ENCODE results near the gene C2CD3. TPM values are rescaled to one million over a fixed set of nuclear protein-coding genes. Genes with fewer than 3 reads are reported as not detected.
"Not testable (repeated sequence)": the region's sequence is repeated elsewhere in the genome, so short reads cannot be mapped to it uniquely, and the experiment has no call there.

Gene C2CD3
- total RNA-seq, 1 donor from 2014 or later, result 13.8 TPM

DNA sequence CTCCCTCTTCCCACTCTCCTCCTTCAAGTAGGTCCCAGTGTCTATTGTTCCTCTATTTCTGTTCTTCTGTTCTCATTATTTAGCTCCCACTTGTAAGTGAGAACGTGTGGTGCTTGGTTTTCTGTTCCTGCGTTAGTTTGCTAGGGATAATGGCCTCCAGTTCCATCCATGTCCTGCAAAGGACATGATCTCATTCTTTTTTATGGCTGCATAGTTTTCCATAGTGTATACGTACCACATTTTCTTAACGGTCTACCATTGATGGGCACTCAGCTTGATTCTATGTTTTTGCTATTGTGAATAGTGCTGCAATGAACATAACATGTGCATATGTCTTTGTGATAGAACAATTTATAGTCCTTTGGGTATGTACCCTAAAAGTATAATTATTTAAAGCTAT is 26.2 kb downstream of the C2CD3 start:
- no peaks in the 10 kb centered on the region for H3K27me3 ChIP-seq (ENCODE audit: low read depth)
- peaks cover 11% of the 10 kb centered on the region for H3K4me1 ChIP-seq
- intact Hi-C loops (cut with micrococcal nuclease), result no loop called here
- peaks cover 7% of the 10 kb centered on the region for H3K36me3 ChIP-seq
- no peak overlapping the region for H3K27ac ChIP-seq (replicated peaks)
- no peak for DNase-seq
- no peaks in the 10 kb centered on the region for H3K9me3 ChIP-seq (replicated peaks)
- TF ChIP-seq CTCF (IDR thresholded peaks at IDR 0.05; ENCODE audit: borderline replicate concordance), result no peak
- no peak overlapping the region for H3K4me3 ChIP-seq

DNA sequence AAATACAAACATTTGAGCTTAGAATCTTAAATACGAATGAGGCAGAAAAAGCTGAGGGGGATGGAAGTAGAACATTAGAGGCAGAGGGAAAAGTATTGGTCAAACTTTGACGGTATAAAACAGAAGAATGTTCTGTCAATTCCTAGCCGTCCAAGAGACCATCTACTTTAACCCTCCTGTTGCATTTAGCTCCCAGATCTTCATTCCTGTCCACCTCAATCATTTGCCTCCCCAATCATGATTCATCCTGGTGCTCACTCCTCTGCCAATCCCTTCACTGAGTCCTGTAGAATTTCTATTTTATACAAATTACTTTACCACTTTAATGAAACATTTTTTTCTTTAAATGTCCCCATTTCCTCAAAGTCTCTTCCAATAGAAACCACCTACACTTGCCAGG is 28.2 kb downstream of the C2CD3 start:
- Histone ChIP-seq H3K27me3 (ENCODE audit: low read depth) (no peaks in the 10 kb centered on the region), H3K9me3 (replicated peaks) (no peaks in the 10 kb centered on the region), H3K36me3 (peaks cover 7% of the 10 kb centered on the region), H3K4me1 (peaks cover 29% of the 10 kb centered on the region), H3K27ac (replicated peaks) (no peak overlapping the region), H3K4me3 (no peak overlapping the region)
- DNase-seq, result no peak
- no peak for TF ChIP-seq CTCF (IDR thresholded peaks at IDR 0.05; ENCODE audit: borderline replicate concordance)
- intact Hi-C loops (cut with micrococcal nuclease), result no loop called here

- Histone ChIP-seq H3K4me1 (peaks cover 29% of the 10 kb centered on the region), H3K4me3 (no peak overlapping the region), H3K9me3 (replicated peaks) (no peaks in the 10 kb centered on the region), H3K27ac (replicated peaks) (no peak overlapping the region), H3K27me3 (ENCODE audit: low read depth) (no peaks in the 10 kb centered on the region), H3K36me3 (peaks cover 7% of the 10 kb centered on the region)
- no peak for DNase-seq
- intact Hi-C loops (cut with micrococcal nuclease), result no loop called here
- TF ChIP-seq CTCF (IDR thresholded peaks at IDR 0.05; ENCODE audit: borderline replicate concordance), result no peak
Observed at GRCh38 chr11:74141908-74142307, 28.9 kb downstream of the C2CD3 start.

- intact Hi-C loops (cut with micrococcal nuclease), result no loop called here
Observed at GRCh38 chr11:74141241-74141695, 29.5 kb downstream of the C2CD3 start.

DNA sequence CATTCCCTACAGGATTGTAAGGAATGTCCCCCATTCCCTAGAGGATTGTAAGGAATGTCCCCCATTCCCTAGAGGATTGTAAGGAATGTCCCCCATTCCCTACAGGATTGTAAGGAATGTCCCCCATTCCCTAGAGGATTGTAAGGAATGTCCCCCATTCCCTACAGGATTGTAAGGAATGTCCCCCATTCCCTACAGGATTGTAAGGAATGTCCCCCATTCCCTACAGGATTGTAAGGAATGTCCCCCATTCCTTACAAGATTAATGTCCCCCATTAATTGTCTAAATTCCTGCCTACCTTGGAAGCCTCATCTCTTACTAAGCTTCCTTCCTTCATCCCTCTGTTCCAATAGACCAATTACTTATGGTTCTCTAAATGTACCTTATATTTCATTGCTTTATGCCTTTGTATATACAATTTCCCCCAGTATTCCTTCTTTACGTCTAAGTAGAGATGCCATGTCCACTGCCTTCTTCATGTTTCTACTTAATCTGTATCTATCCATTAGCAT is 30.8 kb downstream of the C2CD3 start:
- Histone ChIP-seq H3K27ac (replicated peaks) (peak overlapping the region; percentile 70), H3K4me1 (peaks cover 29% of the 10 kb centered on the region), H3K36me3 (peaks cover 20% of the 10 kb centered on the region)
- DNase-seq; H3K27me3 ChIP-seq (ENCODE audit: low read depth); H3K9me3 ChIP-seq (replicated peaks); H3K4me3 ChIP-seq; intact Hi-C loops (cut with micrococcal nuclease): not testable (repeated sequence)

More at GRCh38 chr11:74141241-74141695, 29.5 kb downstream of the C2CD3 start:
- no peak for DNase-seq
- no peak overlapping the region for H3K27ac ChIP-seq (replicated peaks)
- H3K36me3 ChIP-seq, result peaks cover 11% of the 10 kb centered on the region
- peaks cover 29% of the 10 kb centered on the region for H3K4me1 ChIP-seq
- no peaks in the 10 kb centered on the region for H3K27me3 ChIP-seq (ENCODE audit: low read depth)
- no peaks in the 10 kb centered on the region for H3K9me3 ChIP-seq (replicated peaks)
- no peak for TF ChIP-seq CTCF (IDR thresholded peaks at IDR 0.05; ENCODE audit: borderline replicate concordance)
- H3K4me3 ChIP-seq, result no peak overlapping the region

DNA sequence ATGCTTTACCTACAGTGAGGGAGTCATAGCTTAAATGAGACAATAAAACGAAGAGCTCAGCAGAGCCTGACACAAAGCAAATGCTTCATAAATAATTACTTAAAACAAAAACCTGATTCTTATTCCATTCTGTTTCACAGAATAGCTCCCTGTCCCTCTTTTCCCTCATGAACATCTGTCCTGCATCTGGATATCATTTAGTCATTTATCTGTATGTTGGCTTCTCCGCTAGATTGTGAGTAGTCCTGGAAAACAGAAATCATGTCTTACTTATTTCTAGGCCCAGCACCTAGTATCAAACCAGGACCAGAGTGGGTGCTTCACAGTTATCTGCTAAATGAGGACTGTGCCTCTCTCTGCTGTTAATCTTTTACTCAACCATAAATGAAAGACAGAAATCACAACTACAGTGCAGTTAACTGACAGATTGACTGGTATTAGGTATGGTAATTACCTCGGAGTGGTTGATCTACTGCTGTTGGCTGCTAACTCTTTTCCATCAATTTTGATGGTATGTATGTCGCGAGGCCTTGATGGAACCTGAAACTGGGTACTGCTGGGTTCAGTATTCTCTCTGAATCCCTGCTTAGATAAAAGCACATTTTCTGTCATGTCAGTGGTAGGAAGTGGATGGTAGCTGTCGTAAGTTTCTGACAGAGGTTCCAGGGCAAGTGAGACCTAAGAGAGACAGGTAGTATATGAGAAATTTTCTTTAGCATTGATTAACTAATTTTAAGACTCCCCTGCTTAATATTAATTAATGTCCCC is 31.5 kb downstream of the C2CD3 start:
- no peaks in the 10 kb centered on the region for H3K27me3 ChIP-seq (ENCODE audit: low read depth)
- no peak for DNase-seq
- TF ChIP-seq CTCF (IDR thresholded peaks at IDR 0.05; ENCODE audit: borderline replicate concordance), result no peak
- H3K27ac ChIP-seq (replicated peaks), result peak overlapping the region; percentile 70
- H3K9me3 ChIP-seq (replicated peaks), result no peaks in the 10 kb centered on the region
- intact Hi-C loops (cut with micrococcal nuclease), result no loop called here
- H3K36me3 ChIP-seq, result peaks cover 16% of the 10 kb centered on the region
- H3K4me3 ChIP-seq, result no peak overlapping the region
- peaks cover 29% of the 10 kb centered on the region for H3K4me1 ChIP-seq
